Stimulated activated CD4-positive, alpha-beta T cell treated with anti-CD3 and anti-CD28 coated beads, TNF-alpha, amount 100 ng/mL, for 4 hours (primary cell): ENCODE data around the gene TTYH2.

Experiments used
- DNase-seq, 3 experiments: peaks; one replicate each; pipeline ENCODE4 v3.0.0-alpha.2; 2020; ENCODE audit warnings: low read depth in 3 of 3

The TTYH2 gene

GRCh38 chr17:74289688-74290087 is 76.3 kb downstream of the TTYH2 start:
- DNase-seq: no peak

- DNase-seq: no peak
Observed at GRCh38 chr17:74290340-74290739, 77.0 kb downstream of the TTYH2 start.

GRCh38 chr17:74292495-74292894 is 79.1 kb downstream of the TTYH2 start:
- DNase-seq: no peak

- DNase-seq: no peak
Observed at GRCh38 chr17:74295625-74296547, 82.5 kb downstream of the TTYH2 start.

GRCh38 chr17:74296548-74296936 is 83.2 kb downstream of the TTYH2 start:
- no peak for DNase-seq

GRCh38 chr17:74297941-74298340 is 84.6 kb downstream of the TTYH2 start:
- DNase-seq: no peak

- no peak for DNase-seq
Observed at GRCh38 chr17:74298778-74299177, 85.4 kb downstream of the TTYH2 start.

GRCh38 chr17:74299226-74300009 is 86.0 kb downstream of the TTYH2 start:
- DNase-seq: no peak

GRCh38 chr17:74303305-74303704 is 89.9 kb downstream of the TTYH2 start:
- DNase-seq: no peak

- no peak for DNase-seq
Observed at GRCh38 chr17:74304184-74304583, 90.8 kb downstream of the TTYH2 start.

GRCh38 chr17:74305865-74306654 is 92.7 kb downstream of the TTYH2 start:
- DNase-seq: no peak

- no peak for DNase-seq
Observed at GRCh38 chr17:74307984-74308773, 94.8 kb downstream of the TTYH2 start.

- no peak for DNase-seq
Observed at GRCh38 chr17:74309902-74310301, 96.5 kb downstream of the TTYH2 start.
